Lung (tissue), 12 donors: ENCODE data around the gene USP12. TPM values are rescaled to one million over a fixed set of nuclear protein-coding genes. Genes with fewer than 3 reads are reported as not detected.

Experiments used
- ATAC-seq: fragments of 200-7000 bp; cut with Tn5 transposase; one replicate; pipeline ENCODE4 v1.9.1; 2020; ENCODE audit warnings: moderate number of reproducible peaks; ENCODE audit not compliant: insufficient read depth, low FRiP score
- DNase-seq, 3 donors: peaks; one replicate each; pipeline ENCODE4 v3.0.0-alpha.2; 2013 to 2017
- H3K27ac ChIP-seq, 2 donors: one replicate each; pipeline ENCODE4 v1.5.1; 2013; ENCODE audit warnings: mild to moderate bottlenecking in 2 of 2, moderate library complexity in 2 of 2, control low read depth in 1 of 2, inconsistent platforms in 1 of 2, low read depth in 1 of 2, low read length in 1 of 2
- H3K27me3 ChIP-seq, 3 donors: one replicate each; pipeline ENCODE4 v1.5.1; 2013; ENCODE audit warnings: low read length in 2 of 3; ENCODE audit not compliant: control insufficient read depth in 3 of 3, insufficient read depth in 3 of 3
- H3K36me3 ChIP-seq, 4 donors: one replicate each; pipeline ENCODE4 v1.5.1; 2013; ENCODE audit warnings: low read length in 4 of 4, mild to moderate bottlenecking in 1 of 4, moderate library complexity in 1 of 4; ENCODE audit not compliant: control insufficient read depth in 4 of 4, insufficient read depth in 4 of 4
- H3K4me1 ChIP-seq, 5 donors: one replicate each; pipeline ENCODE4 v1.5.1; 2013; ENCODE audit warnings: low read length in 5 of 5, mild to moderate bottlenecking in 2 of 5, moderate library complexity in 1 of 5; ENCODE audit not compliant: control insufficient read depth in 5 of 5, insufficient read depth in 5 of 5
- H3K4me3 ChIP-seq: one replicate; pipeline ENCODE4 v1.5.1; 2013; ENCODE audit warnings: mild to moderate bottlenecking, control low read depth, moderate library complexity
- H3K9ac ChIP-seq, 2 donors: one replicate each; pipeline ENCODE4 v1.5.1; 2013; ENCODE audit warnings: low read length in 2 of 2, control low read depth in 1 of 2; ENCODE audit not compliant: insufficient read depth in 1 of 2
- H3K9me3 ChIP-seq, 4 donors: one replicate each; pipeline ENCODE4 v1.5.1; 2013; ENCODE audit warnings: low read length in 3 of 4, mild to moderate bottlenecking in 1 of 4, moderate library complexity in 1 of 4; ENCODE audit not compliant: control insufficient read depth in 4 of 4, insufficient read depth in 3 of 4
- WGBS, 2 donors: extraction: QIAGEN DNeasy Blood & Tissue Kit; methylation state at CpG; one replicate each; pipeline ENCODE4 v1.1.7; 2013; 5-methylcytosine and 5-hydroxymethylcytosine counted together
- polyA plus RNA-seq, 2 donors: library from polyadenylated mRNA; stranded (reverse); fragments of 200-250 nt; gene quantifications; one replicate each; pipeline ENCODE4 v1.2.1, GENCODE V29; 2013
- total RNA-seq, 2 donors: library from RNA; depleted of rRNA in 1 of 2; stranded (reverse); fragments of >200 nt in 1 of 2; gene quantifications; one replicate each; pipeline ENCODE4 v1.2.1, GENCODE V29; 2014 to 2021
- TF ChIP-seq, protein P1 (sequence below): IDR thresholded peaks from 2 replicates; pipeline ENCODE4 v1.5.1; 2012; ENCODE audit warnings: mild to moderate bottlenecking; ENCODE audit errors: control extremely low read depth, extremely low read depth
- donor health status: control.
- donor health status: control.
- donor health status: Bipolar disorder and iron deficiency.
- donor health status: healthy.
- donor health status: DM: yes; HTN: yes; CAD: no.

Gene USP12
- total and polyA plus RNA-seq, 4 donors, result 12.6 to 60.0 (median 19.2) TPM

GRCh38 chr13:27133889-27134288, 37.7 kb downstream of the USP12 start:
- H3K9me3 ChIP-seq, result peaks cover 0 to 4% (median 0%) of the 10 kb centered on the region in 4 donors
- H3K36me3 ChIP-seq, result peaks cover 0 to 2% (median 0%) of the 10 kb centered on the region in 4 donors
- no peak for DNase-seq
- no peak overlapping the region for H3K9ac ChIP-seq
- TF ChIP-seq, protein P1, sequence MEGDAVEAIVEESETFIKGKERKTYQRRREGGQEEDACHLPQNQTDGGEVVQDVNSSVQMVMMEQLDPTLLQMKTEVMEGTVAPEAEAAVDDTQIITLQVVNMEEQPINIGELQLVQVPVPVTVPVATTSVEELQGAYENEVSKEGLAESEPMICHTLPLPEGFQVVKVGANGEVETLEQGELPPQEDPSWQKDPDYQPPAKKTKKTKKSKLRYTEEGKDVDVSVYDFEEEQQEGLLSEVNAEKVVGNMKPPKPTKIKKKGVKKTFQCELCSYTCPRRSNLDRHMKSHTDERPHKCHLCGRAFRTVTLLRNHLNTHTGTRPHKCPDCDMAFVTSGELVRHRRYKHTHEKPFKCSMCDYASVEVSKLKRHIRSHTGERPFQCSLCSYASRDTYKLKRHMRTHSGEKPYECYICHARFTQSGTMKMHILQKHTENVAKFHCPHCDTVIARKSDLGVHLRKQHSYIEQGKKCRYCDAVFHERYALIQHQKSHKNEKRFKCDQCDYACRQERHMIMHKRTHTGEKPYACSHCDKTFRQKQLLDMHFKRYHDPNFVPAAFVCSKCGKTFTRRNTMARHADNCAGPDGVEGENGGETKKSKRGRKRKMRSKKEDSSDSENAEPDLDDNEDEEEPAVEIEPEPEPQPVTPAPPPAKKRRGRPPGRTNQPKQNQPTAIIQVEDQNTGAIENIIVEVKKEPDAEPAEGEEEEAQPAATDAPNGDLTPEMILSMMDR, result no peak
- peaks cover 0 to 19% (median 7%) of the 10 kb centered on the region in 5 donors for H3K4me1 ChIP-seq
- H3K27me3 ChIP-seq, result no peaks in the 10 kb centered on the region
- H3K4me3 ChIP-seq, result no peak overlapping the region
- WGBS, 2 donors, result 99% methylated on average over 2 of the region's 2 CpGs
- H3K27ac ChIP-seq, result no peak overlapping the region
- ATAC-seq, result no peak

GRCh38 chr13:27132538-27132937, 39.1 kb downstream of the USP12 start:
- Histone ChIP-seq H3K27ac (no peak overlapping the region), H3K4me3 (no peak overlapping the region), H3K36me3 (no peaks in the 10 kb centered on the region), H3K4me1 (peaks cover 0 to 16% (median 10%) of the 10 kb centered on the region in 5 donors), H3K9ac (no peak overlapping the region), H3K27me3 (no peaks in the 10 kb centered on the region), H3K9me3 (peaks cover 0 to 4% (median 0%) of the 10 kb centered on the region in 4 donors)
- DNase-seq (no peak), ATAC-seq (no peak)
- WGBS, 2 donors, result 84 to 94% methylated on average over 5 of the region's 5 CpGs
- TF ChIP-seq, protein P1, result no peak

- H3K9ac ChIP-seq, result no peak overlapping the region
- no peak overlapping the region for H3K4me3 ChIP-seq
- 81 to 86% methylated on average over 3 of the region's 3 CpGs for WGBS, 2 donors
- DNase-seq (no peak), ATAC-seq (no peak)
- H3K27ac ChIP-seq, result no peak overlapping the region
- H3K4me1 ChIP-seq, result peaks cover 0 to 19% (median 10%) of the 10 kb centered on the region in 5 donors
- no peaks in the 10 kb centered on the region for H3K36me3 ChIP-seq
- no peaks in the 10 kb centered on the region for H3K27me3 ChIP-seq
- peaks cover 0 to 4% (median 0%) of the 10 kb centered on the region in 4 donors for H3K9me3 ChIP-seq
- TF ChIP-seq, protein P1, result no peak
These were observed 39.7 kb downstream of the USP12 start for GRCh38 chr13:27131906-27132305.
